Activated naive CD8-positive, alpha-beta T cell treated with anti-CD3 and anti-CD28 coated beads, Interleukin-2, amount 10 ng/mL, durations not matched to agents 7 days and 5 days (primary cell): ENCODE measurements around the gene PARVG. TPM values are rescaled to one million over a fixed set of nuclear protein-coding genes. Genes with fewer than 3 reads are reported as not detected.

Source experiments
- ATAC-seq: fragments of 150-1000 bp; cut with Tn5 transposase; one replicate; pipeline ENCODE4 v1.10.0; 2021; ENCODE audit warnings: low read depth, moderate library complexity
- POLR2A ChIA-PET: fragments of 350-600 bp; sonication (Branson Sonifier 250); formaldehyde crosslinking; loops from one replicate; lab custom pipeline; 2021; ENCODE audit warnings: antibody characterized with exemption; lab: Charles Lee
- DNase-seq: peaks from one replicate; pipeline ENCODE4 v3.0.0; 2021
- H3K27ac Mint-ChIP-seq: one replicate; pipeline ENCODE4 v1.8.0; 2022; ENCODE audit warnings: mild to moderate bottlenecking, mixed read lengths
- H3K27me3 Mint-ChIP-seq: one replicate; pipeline ENCODE4 v1.8.0; 2022; ENCODE audit warnings: mild to moderate bottlenecking, moderate library complexity, mixed read lengths
- H3K36me3 Mint-ChIP-seq: one replicate; pipeline ENCODE4 v1.8.0; 2021; ENCODE audit warnings: mild to moderate bottlenecking, mixed read lengths
- H3K4me1 Mint-ChIP-seq: one replicate; pipeline ENCODE4 v1.8.0; 2021; ENCODE audit warnings: mixed read lengths
- H3K4me3 Mint-ChIP-seq: one replicate; pipeline ENCODE4 v1.8.0; 2022; ENCODE audit warnings: mild to moderate bottlenecking, moderate library complexity, mixed read lengths
- H3K9me3 Mint-ChIP-seq: one replicate; pipeline ENCODE4 v1.8.0; 2021; ENCODE audit warnings: mixed read lengths
- total RNA-seq, 2 experiments: library from RNA; stranded (reverse); gene quantifications; one replicate each; pipeline ENCODE4 v1.2.3, GENCODE V29; 2021

PARVG gene
- total RNA-seq, 2 experiments from 2014 or later, result 238 to 241 TPM

GRCh38 chr22:44160421-44160820 lies 20.3 kb upstream of the PARVG start:
- no peaks in the 10 kb centered on the region for H3K9me3 Mint-ChIP-seq
- peaks cover 2% of the 10 kb centered on the region for H3K27me3 Mint-ChIP-seq
- ATAC-seq (no peak), DNase-seq (no peak)
- peaks cover 8% of the 10 kb centered on the region for H3K36me3 Mint-ChIP-seq
- no peaks in the 10 kb centered on the region for H3K4me1 Mint-ChIP-seq
- no peak overlapping the region for H3K27ac Mint-ChIP-seq
- POLR2A ChIA-PET, result no interaction called here
- H3K4me3 Mint-ChIP-seq, result no peak overlapping the region

- DNase-seq, result no peak
These were observed 19.1 kb upstream of the PARVG start for GRCh38 chr22:44161673-44162072.

GRCh38 chr22:44162960-44163359 lies 17.8 kb upstream of the PARVG start:
- no peak overlapping the region for H3K4me3 Mint-ChIP-seq
- no peaks in the 10 kb centered on the region for H3K27me3 Mint-ChIP-seq
- no peak overlapping the region for H3K27ac Mint-ChIP-seq
- no peaks in the 10 kb centered on the region for H3K4me1 Mint-ChIP-seq
- ATAC-seq (no peak), DNase-seq (no peak)
- no peaks in the 10 kb centered on the region for H3K9me3 Mint-ChIP-seq
- H3K36me3 Mint-ChIP-seq, result peaks cover 3% of the 10 kb centered on the region
- POLR2A ChIA-PET, result no interaction called here

More at GRCh38 chr22:44161673-44162072, 19.1 kb upstream of the PARVG start:
- H3K4me3 Mint-ChIP-seq, result no peak overlapping the region
- H3K27ac Mint-ChIP-seq, result no peak overlapping the region
- H3K4me1 Mint-ChIP-seq, result no peaks in the 10 kb centered on the region
- H3K27me3 Mint-ChIP-seq, result no peaks in the 10 kb centered on the region
- peaks cover 7% of the 10 kb centered on the region for H3K36me3 Mint-ChIP-seq
- no peaks in the 10 kb centered on the region for H3K9me3 Mint-ChIP-seq
- ATAC-seq, result no peak
- POLR2A ChIA-PET, result no interaction called here

- no peaks in the 10 kb centered on the region for H3K4me1 Mint-ChIP-seq
- ATAC-seq (no peak), DNase-seq (no peak)
- no peak overlapping the region for H3K27ac Mint-ChIP-seq
- H3K9me3 Mint-ChIP-seq, result no peaks in the 10 kb centered on the region
- peaks cover 2% of the 10 kb centered on the region for H3K36me3 Mint-ChIP-seq
- H3K27me3 Mint-ChIP-seq, result no peaks in the 10 kb centered on the region
- POLR2A ChIA-PET, result no interaction called here
- H3K4me3 Mint-ChIP-seq, result no peak overlapping the region
These were observed 17.2 kb upstream of the PARVG start for GRCh38 chr22:44163536-44163935.

- no peaks in the 10 kb centered on the region for H3K27me3 Mint-ChIP-seq
- DNase-seq, result no peak
- H3K4me1 Mint-ChIP-seq, result no peaks in the 10 kb centered on the region
- H3K9me3 Mint-ChIP-seq, result no peaks in the 10 kb centered on the region
- no peak for ATAC-seq
- POLR2A ChIA-PET, result no interaction called here
- H3K4me3 Mint-ChIP-seq, result no peak overlapping the region
- no peaks in the 10 kb centered on the region for H3K36me3 Mint-ChIP-seq
- H3K27ac Mint-ChIP-seq, result no peak overlapping the region
These were observed 16.7 kb upstream of the PARVG start for GRCh38 chr22:44164031-44164430.

- H3K4me3 Mint-ChIP-seq, result no peak overlapping the region
- H3K36me3 Mint-ChIP-seq, result no peaks in the 10 kb centered on the region
- H3K4me1 Mint-ChIP-seq, result no peaks in the 10 kb centered on the region
- POLR2A ChIA-PET, result interaction anchor here (0.6 to 0.9 kb wide), 2 partner anchors 16 to 22 kb away, joined by 3 read pairs; partner anchors contain the start of gene PARVG
- no peak for ATAC-seq
- no peak for DNase-seq
- H3K27me3 Mint-ChIP-seq, result no peaks in the 10 kb centered on the region
- H3K9me3 Mint-ChIP-seq, result no peaks in the 10 kb centered on the region
- no peak overlapping the region for H3K27ac Mint-ChIP-seq
These were observed 15.3 kb upstream of the PARVG start for GRCh38 chr22:44165286-44165874.

GRCh38 chr22:44166498-44167276 lies 14.0 kb upstream of the PARVG start:
- Mint-ChIP-seq H3K4me1 (no peaks in the 10 kb centered on the region), H3K36me3 (no peaks in the 10 kb centered on the region), H3K4me3 (no peak overlapping the region), H3K27me3 (no peaks in the 10 kb centered on the region), H3K27ac (no peak overlapping the region), H3K9me3 (no peaks in the 10 kb centered on the region)
- ATAC-seq (no peak), DNase-seq (no peak)
- POLR2A ChIA-PET, result interaction anchor here (0.6 kb wide), 1 partner anchor 69 kb away, joined by 3 read pairs; no protein-coding TSS in a partner anchor

GRCh38 chr22:44167501-44167900 lies 13.2 kb upstream of the PARVG start:
- ATAC-seq, result no peak
- peaks cover 3% of the 10 kb centered on the region for H3K4me1 Mint-ChIP-seq
- H3K27ac Mint-ChIP-seq, result no peak overlapping the region
- H3K4me3 Mint-ChIP-seq, result no peak overlapping the region
- DNase-seq, result no peak
- no peaks in the 10 kb centered on the region for H3K27me3 Mint-ChIP-seq
- POLR2A ChIA-PET, result interaction anchor here (0.6 kb wide), 1 partner anchor 68 kb away, joined by 3 read pairs; no protein-coding TSS in a partner anchor
- H3K36me3 Mint-ChIP-seq, result no peaks in the 10 kb centered on the region
- H3K9me3 Mint-ChIP-seq, result no peaks in the 10 kb centered on the region

- H3K27ac Mint-ChIP-seq, result no peak overlapping the region
- POLR2A ChIA-PET, result no interaction called here
- no peaks in the 10 kb centered on the region for H3K27me3 Mint-ChIP-seq
- H3K9me3 Mint-ChIP-seq, result no peaks in the 10 kb centered on the region
- DNase-seq (no peak), ATAC-seq (no peak)
- no peak overlapping the region for H3K4me3 Mint-ChIP-seq
- peaks cover 4% of the 10 kb centered on the region for H3K4me1 Mint-ChIP-seq
- no peaks in the 10 kb centered on the region for H3K36me3 Mint-ChIP-seq
These were observed 12.5 kb upstream of the PARVG start for GRCh38 chr22:44168206-44168605.

GRCh38 chr22:44170470-44170869 lies 10.3 kb upstream of the PARVG start:
- Mint-ChIP-seq H3K4me1 (peaks cover 4% of the 10 kb centered on the region), H3K27ac (no peak overlapping the region), H3K4me3 (no peak overlapping the region), H3K36me3 (no peaks in the 10 kb centered on the region), H3K9me3 (no peaks in the 10 kb centered on the region), H3K27me3 (peaks cover 2% of the 10 kb centered on the region)
- no peak for DNase-seq
- POLR2A ChIA-PET, result interaction anchor here (2.8 kb wide), 1 partner anchor 11 kb away, joined by 12 read pairs; the partner anchor contains the start of gene PARVG
- ATAC-seq, result no peak

GRCh38 chr22:44171561-44171960 lies 9.2 kb upstream of the PARVG start:
- no peaks in the 10 kb centered on the region for H3K36me3 Mint-ChIP-seq
- POLR2A ChIA-PET, result interaction anchor here (2.8 kb wide), 1 partner anchor 10 kb away, joined by 12 read pairs; the partner anchor contains the start of gene PARVG
- H3K4me1 Mint-ChIP-seq, result peaks cover 4% of the 10 kb centered on the region
- H3K27ac Mint-ChIP-seq, result no peak overlapping the region
- DNase-seq (no peak), ATAC-seq (no peak)
- H3K9me3 Mint-ChIP-seq, result no peaks in the 10 kb centered on the region
- H3K27me3 Mint-ChIP-seq, result peaks cover 2% of the 10 kb centered on the region
- H3K4me3 Mint-ChIP-seq, result no peak overlapping the region

- POLR2A ChIA-PET, result interaction anchor here (2.8 kb wide), 1 partner anchor 9 kb away, joined by 12 read pairs; the partner anchor contains the start of gene PARVG
- Mint-ChIP-seq H3K4me1 (peaks cover 4% of the 10 kb centered on the region), H3K9me3 (no peaks in the 10 kb centered on the region), H3K27ac (no peak overlapping the region), H3K36me3 (no peaks in the 10 kb centered on the region), H3K27me3 (peaks cover 4% of the 10 kb centered on the region), H3K4me3 (no peak overlapping the region)
- no peak for DNase-seq
- no peak for ATAC-seq
These were observed 8.2 kb upstream of the PARVG start for GRCh38 chr22:44172370-44173108.

- Mint-ChIP-seq H3K4me1 (peaks cover 4% of the 10 kb centered on the region), H3K27me3 (peaks cover 8% of the 10 kb centered on the region), H3K36me3 (no peaks in the 10 kb centered on the region), H3K27ac (no peak overlapping the region), H3K4me3 (no peak overlapping the region), H3K9me3 (no peaks in the 10 kb centered on the region)
- no peak for DNase-seq
- POLR2A ChIA-PET, result interaction anchor here (2.8 kb wide), 1 partner anchor 9 kb away, joined by 12 read pairs; the partner anchor contains the start of gene PARVG
- ATAC-seq, result no peak
These were observed 7.6 kb upstream of the PARVG start for GRCh38 chr22:44173154-44173553.
